OCI-LY3 (cell line): ENCODE results near the gene PRKACB.

Source experiments
- CTCF ChIP-seq: fragments of 200-600, 300-600 bp; sonication (generic); IDR thresholded peaks from 2 replicates; pipeline ENCODE4 v1.5.1; 2014; ENCODE audit warnings: antibody characterized with exemption, low read length, low read depth
- EZH2phosphoT487 ChIP-seq: fragments of 200-600 bp; shearing (Covaris generic); IDR thresholded peaks from 2 replicates; pipeline ENCODE4 v1.6.1; 2018; ENCODE audit warnings: antibody characterized with exemption, mixed run types, low read depth

- TF ChIP-seq CTCF (no peak), EZH2phosphoT487 (no peak)
Observed at GRCh38 chr1:84282780-84283333, 138.8 kb downstream of the PRKACB start.
